H1 (cell line): ENCODE results near the gene MPPED2.

Experiments
- CTCF ChIP-seq, 3 experiments: IDR thresholded peaks; 1 replicate in 2 of 3; 2 replicates in 1 of 3; pipeline versions ENCODE4 v1.5.1 to v1.6.1; 2011; ENCODE audit warnings: low read length in 3 of 3, mild to moderate bottlenecking in 3 of 3, inconsistent platforms in 2 of 3, low read depth in 1 of 3, moderate library complexity in 1 of 3; ENCODE audit not compliant: insufficient read depth in 1 of 3; ENCODE audit errors: control extremely low read depth in 1 of 3
- EZH2 ChIP-seq: fragments of 200-600 bp; sonication (generic); IDR thresholded peaks from 2 replicates; pipeline ENCODE4 v1.7.1; 2012; ENCODE audit warnings: low read depth, mild to moderate bottlenecking, moderate library complexity, low read length, inconsistent platforms; ENCODE audit not compliant: severe bottlenecking
- GABPA ChIP-seq: IDR thresholded peaks from 2 replicates; pipeline ENCODE4 v1.6.1; 2011; ENCODE audit warnings: mild to moderate bottlenecking, low read length, moderate library complexity, borderline replicate concordance; ENCODE audit not compliant: insufficient read depth
- POLR2A ChIP-seq, 2 experiments: IDR thresholded peaks; 1 replicate in 1 of 2; 2 replicates in 1 of 2; pipeline ENCODE4 v1.6.1; 2011; ENCODE audit warnings: low read depth in 2 of 2, low read length in 2 of 2, mild to moderate bottlenecking in 2 of 2; ENCODE audit errors: control extremely low read depth in 1 of 2
- SIN3A ChIP-seq, 2 experiments: IDR thresholded peaks in 1 of 2; conservative IDR thresholded peaks in 1 of 2; 2 replicates each; pipeline ENCODE4 v1.6.1; 2011 to 2012; ENCODE audit warnings: low read length in 2 of 2, improper control_type of control experiment in 1 of 2, low read depth in 1 of 2, mild to moderate bottlenecking in 1 of 2

- TF ChIP-seq CTCF (IDR thresholded peaks at IDR 0.05; ENCODE audit: control extremely low read depth in 1 of 3, insufficient read depth in 1 of 3, low read depth in 1 of 3, low read length in 3 of 3) (no peak), GABPA (no peak), SIN3A (conservative IDR thresholded peaks at IDR 0.05 in 1 of 2, IDR thresholded peaks at IDR 0.05 in 1 of 2; ENCODE audit: low read depth in 1 of 2, low read length in 2 of 2) (no peak), POLR2A (IDR thresholded peaks at IDR 0.05; ENCODE audit: control extremely low read depth in 1 of 2, low read depth in 2 of 2, low read length in 2 of 2) (no peak), EZH2 (no peak)
These were observed 100.9 kb downstream of the MPPED2 start for GRCh38 chr11:30485222-30485621.
